Medulla oblongata (tissue), 1 donor: ENCODE data around the gene ARAF.
A peak's percentile ranks its signal among the peaks of the same experiment; 100 is the strongest.

Experiments used
- DNase-seq: peaks from one replicate; pipeline ENCODE4 v3.0.0-alpha.2; 2015; ENCODE audit errors: extremely low spot score

Gene ARAF

DNA sequence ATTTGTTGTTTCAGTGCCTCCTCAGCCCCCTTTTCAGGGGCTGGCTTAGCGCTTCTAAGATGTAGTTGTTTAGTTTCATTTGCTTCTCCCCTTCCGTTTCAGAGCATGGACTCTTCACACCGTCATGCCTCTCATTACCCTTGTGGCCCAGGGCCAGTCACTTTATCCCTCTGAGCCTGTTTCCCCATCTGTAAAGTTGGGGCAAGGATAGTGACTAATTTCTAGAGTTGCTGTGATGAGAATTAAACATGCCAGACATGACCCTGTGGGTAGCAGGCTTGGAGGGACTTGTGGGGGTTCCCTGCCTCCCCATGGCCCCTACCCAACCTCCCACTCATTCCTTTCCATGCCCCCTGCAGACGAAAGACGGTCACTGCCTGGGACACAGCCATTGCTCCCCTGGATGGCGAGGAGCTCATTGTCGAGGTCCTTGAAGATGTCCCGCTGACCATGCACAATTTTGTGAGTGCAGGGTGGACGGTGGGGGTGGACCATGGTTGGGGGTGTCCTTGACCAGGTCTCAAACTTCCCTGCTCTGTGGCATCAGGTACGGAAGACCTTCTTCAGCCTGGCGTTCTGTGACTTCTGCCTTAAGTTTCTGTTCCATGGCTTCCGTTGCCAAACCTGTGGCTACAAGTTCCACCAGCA is 3.6 kb downstream of the ARAF start:
- no peak for DNase-seq

DNA sequence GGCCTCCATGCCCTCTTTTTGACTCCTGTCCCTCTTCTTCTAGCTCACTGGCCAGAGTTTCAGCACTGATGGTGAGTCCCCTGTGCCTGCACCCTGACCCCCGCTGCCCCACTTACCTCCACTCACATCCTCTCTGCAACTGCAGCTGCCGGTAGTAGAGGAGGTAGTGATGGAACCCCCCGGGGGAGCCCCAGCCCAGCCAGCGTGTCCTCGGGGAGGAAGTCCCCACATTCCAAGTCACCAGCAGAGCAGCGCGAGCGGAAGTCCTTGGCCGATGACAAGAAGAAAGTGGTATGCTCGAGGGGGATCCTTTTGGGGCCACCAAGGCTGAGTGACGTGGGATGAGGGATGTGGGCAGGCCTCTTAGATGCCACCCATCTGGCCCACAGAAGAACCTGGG is 5.8 kb downstream of the ARAF start:
- DNase-seq: no peak

DNA sequence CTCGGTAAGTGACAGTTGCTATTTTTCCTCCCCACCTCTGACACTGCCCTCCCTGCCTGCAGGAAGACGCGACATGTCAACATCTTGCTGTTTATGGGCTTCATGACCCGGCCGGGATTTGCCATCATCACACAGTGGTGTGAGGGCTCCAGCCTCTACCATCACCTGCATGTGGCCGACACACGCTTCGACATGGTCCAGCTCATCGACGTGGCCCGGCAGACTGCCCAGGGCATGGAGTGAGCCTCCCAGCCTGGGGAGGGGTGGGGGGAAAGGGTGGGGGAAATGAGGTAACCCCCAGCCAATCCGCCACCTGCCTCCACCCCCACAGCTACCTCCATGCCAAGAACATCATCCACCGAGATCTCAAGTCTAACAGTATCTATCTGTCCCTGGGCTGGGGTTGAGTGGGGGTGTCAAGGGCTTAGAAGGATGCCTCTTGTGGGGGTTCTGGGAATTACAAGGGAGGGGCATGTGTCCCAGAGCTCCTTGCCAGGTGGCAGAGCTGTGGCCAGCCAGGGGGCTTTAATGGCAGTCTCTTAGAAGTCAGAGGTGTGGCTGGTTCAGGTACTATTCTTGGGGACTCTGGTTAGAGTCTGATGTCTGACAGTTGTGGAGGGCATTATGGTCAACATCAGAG is 7.8 kb downstream of the ARAF start:
- DNase-seq: no peak

DNA sequence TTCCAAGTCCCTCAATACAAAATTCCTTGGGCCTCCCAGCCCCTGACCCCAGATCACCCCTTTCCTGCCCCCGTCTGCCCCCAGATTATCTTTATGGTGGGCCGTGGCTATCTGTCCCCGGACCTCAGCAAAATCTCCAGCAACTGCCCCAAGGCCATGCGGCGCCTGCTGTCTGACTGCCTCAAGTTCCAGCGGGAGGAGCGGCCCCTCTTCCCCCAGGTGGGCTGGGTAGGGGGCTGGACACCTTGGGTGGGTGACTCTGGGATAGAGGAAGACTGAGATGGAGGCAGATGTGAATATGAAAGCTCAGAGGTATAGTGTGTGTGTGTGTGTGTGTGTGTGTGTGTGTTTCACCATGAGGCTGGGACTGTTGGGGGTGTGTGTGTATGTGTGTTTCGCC is 9.8 kb downstream of the ARAF start:
- DNase-seq: no peak

GRCh38 chrX:47571215-47571614 is 10.2 kb downstream of the ARAF start:
- no peak for DNase-seq

DNA sequence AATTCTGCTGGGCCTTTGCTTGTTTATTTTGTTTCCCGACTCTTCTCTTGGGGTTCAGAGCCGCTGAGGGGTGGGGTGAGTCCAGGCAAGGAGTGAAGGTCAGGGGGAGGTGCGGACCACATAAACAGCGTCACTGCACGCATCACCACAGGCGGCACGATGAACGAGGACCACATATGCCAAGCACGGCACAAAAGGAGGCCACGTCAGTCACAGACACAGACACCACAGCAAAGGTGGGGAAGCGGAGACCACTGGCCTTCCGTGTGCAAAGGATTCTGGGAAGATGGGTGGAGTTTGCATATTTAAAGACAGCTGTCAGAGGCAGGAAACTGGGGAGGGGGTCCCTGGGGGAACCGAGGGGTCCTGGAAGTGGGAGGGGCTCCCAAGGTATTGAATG is 10.9 kb downstream of the ARAF start:
- DNase-seq: no peak

- no peak for DNase-seq
These were observed 11.9 kb downstream of the ARAF start for GRCh38 chrX:47572773-47573340.

- no peak for DNase-seq
These were observed 12.5 kb downstream of the ARAF start for GRCh38 chrX:47573341-47574075.

- DNase-seq: no peak
These were observed 13.1 kb downstream of the ARAF start for GRCh38 chrX:47574076-47574546.

DNA sequence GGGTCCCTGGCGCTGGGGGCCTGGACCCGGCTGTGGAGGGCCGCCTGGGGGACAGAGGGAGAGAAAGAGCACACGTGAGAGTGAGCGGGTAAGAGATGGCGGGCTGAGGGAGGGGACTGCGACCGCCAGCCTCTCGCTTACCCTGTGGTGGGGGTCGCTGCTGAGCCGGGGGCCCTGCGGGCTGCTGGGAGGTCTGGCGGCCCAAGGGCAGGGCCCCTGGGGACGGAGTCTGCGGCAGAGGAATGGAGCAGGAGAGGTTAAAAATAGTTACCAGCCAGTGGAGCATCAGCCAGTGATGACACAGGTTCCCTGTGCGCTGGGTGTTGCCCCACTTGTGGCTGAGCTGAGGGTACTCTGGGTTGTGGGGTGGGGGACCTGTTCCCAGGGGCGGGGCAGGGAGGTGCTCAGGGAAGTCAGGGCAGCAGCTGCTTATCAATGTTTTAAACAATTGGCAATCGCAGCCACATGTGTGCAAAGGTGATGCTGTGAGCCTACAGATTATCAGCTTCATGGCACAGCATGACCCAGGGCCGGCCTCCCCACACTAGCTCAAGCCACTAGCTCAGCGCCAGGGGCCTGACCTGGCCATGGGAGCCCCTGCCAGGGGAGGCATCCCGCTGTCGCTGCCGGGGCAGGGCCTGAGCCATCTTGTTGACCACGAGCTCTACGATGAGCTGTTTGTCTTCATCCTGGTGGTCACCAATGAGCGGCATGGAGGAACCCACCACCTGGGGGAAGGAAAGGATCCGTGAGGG is 13.7 kb downstream of the ARAF start:
- no peak for DNase-seq

DNA sequence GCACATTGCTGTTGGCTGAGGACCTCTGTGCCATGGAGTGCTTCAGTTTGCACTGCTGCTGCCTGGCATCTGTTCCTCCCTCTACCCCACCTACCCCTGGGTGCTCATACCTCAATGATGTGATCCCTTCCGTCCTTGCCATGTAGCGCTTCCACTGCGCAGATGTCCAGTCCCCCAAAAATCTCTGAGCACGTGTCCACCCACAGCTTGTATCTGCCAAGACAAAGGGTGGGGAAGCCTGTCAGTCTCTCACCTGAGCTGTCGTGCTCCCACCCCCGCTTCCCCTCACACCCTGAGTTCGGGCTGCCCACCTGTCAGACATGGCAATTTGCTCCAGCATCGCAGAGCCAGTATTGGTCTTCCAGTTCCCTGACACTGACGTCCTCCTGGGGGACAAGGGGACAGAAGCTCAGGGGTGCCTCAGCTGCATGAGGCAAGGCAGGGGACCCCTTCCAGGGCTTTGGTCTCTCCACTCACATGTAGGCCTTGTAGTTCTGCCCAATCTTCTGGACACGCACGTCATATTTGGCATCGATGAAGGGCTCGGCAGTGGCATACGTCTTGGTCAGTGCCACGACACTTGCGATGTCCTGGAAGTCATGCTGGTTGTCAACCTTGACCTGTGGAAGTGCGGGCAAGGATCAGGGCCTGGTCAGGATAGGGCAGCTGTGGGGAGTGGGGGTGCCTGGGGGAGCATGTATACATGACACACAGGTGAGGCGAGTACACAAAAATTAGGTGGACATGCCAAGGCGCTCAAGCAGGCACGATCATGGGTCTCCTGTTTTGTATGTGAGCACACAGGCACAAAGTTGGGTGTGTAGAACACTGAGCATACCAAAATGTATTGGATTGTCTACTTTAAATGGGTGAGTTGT is 15.3 kb downstream of the ARAF start:
- DNase-seq: no peak

GRCh38 chrX:47577424-47577823 is 16.4 kb downstream of the ARAF start:
- DNase-seq: no peak

GRCh38 chrX:47577901-47578300 is 16.9 kb downstream of the ARAF start:
- DNase-seq: no peak

DNA sequence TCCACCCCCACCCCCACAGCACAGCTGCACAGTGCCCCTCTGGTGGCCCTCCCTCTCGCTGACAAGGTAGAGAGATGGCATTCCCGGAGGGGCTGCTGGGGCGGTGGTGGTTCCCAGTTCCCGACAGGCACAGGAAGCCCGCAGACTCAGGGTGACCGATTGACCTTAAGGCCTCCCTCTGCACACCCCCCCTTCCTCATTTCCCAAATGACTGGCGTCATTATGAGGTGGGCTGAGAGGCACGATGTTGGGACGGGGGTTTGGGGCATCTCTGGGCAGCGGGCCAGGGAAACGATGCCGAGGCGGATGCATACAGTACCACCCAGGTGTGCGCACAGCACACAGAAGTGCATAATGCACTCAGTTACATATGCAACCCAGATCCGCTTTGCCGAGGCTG is 17.7 kb downstream of the ARAF start:
- DNase-seq: no peak

DNA sequence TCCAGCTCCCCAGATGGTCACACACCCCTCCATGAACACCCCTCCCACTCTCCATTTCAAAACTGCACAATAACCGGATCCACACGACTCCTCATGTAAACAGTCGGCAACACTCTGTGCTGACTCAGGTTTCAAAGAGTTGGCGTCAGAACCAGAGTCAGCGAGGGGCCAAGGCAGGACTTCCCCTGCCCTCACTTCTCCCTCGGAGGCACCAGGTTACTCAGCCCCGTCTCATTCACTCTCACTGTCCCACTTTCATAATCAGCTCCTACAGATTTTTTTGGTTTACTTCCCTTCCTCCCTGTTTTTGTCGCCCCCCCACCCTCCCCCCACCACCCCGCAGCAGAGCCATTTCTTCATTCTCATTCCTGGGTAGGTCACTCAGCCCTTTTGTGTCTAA is 18.5 kb downstream of the ARAF start:
- DNase-seq: no peak

- peak; percentile 53 for DNase-seq
These were observed 21.0 kb downstream of the ARAF start, which contains the start of gene TIMP1 for GRCh38 chrX:47581731-47582647. TSS of gene TIMP1 (plus strand) at chrX:47582436. CDS start at chrX:47583416, 980 bp downstream.

DNA sequence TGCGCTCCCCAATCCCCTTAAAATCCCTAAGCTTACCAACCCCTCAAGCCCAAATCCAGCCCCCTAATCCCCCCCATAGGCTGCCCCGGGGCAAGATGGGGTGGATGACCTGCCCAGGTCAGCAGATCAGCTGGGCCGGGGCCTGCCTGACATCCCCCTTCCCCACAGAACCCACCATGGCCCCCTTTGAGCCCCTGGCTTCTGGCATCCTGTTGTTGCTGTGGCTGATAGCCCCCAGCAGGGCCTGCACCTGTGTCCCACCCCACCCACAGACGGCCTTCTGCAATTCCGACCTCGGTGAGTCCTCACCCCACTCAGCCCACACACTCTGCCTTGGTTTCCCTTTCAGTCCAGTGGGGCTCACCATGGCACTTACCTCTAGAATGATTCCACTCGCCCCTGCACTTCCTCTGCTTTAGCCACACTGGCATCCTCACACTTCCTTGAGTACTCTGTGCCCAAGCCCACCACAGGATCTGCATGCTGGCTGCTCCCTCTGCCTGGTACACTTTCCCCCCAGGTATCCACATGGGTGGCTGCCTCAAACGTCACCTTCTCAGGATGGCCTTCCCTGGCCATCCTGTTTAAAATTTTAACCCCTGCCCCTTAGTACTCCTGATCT is 22.3 kb downstream of the ARAF start:
- DNase-seq: no peak

GRCh38 chrX:47584714-47585113 is 23.7 kb downstream of the ARAF start:
- no peak for DNase-seq

- DNase-seq: no peak
These were observed 24.3 kb downstream of the ARAF start for GRCh38 chrX:47585273-47585672.
